NCI-H2196 treated with DMSO at 0.1 percent for 48 hours (cell line): ENCODE results near the gene ABCA7.
"Not testable (repeated sequence)": the region's sequence is repeated elsewhere in the genome, so short reads cannot be mapped to it uniquely, and the experiment has no call there.

Experiments used
- DNase-seq: peaks from one replicate; lab custom pipeline; 2025; ENCODE audit not compliant: unreplicated experiment; lab: John Stamatoyannopoulos, UW

The ABCA7 gene

GRCh38 chr19:1017115-1017905 is 22.6 kb upstream of the ABCA7 start:
- no peak for DNase-seq

GRCh38 chr19:1017906-1018305 is 22.0 kb upstream of the ABCA7 start:
- DNase-seq = no peak

DNA sequence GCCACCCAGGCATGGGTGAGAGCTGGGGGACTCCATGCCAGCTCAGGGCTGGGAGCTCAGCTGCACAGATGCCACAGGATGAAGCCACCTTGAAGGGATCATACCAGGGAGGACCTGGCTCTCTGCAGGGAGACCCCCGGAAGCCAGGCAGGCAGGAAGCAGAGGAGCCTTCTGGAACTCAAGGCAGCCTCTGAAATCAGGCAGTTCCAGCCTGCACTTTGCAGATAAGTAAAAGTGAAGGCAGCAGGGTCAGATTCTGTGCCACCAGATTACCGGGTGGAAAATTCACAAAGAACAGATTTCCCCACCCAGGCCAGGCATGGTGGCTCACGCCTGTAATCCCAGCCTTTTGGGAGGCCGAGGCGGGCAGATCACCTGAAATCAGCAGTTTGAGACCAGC is 21.5 kb upstream of the ABCA7 start:
- no peak for DNase-seq

- no peak for DNase-seq
These were observed 20.8 kb upstream of the ABCA7 start for GRCh38 chr19:1018932-1019615.

DNA sequence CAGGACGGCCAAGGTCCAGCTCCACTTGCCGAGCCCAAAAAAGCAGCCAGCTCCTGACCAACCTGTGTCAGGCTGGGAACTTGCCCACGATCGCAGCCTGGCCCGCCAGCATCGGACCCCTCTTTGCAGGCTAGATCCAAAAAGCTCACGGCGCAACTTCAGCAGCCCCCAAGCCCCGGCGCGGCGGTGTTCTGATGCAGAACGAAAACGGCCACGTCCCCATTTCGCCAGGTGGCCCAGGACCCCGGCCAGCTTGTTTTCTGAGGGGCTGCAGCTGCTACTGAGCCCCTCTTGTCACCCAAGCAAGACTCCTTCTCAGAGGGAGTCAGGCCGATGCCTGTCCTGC is 20.3 kb upstream of the ABCA7 start:
- no peak for DNase-seq

GRCh38 chr19:1019980-1020867 is 19.7 kb upstream of the ABCA7 start:
- no peak for DNase-seq

- DNase-seq = peak; percentile 89
These were observed 19.0 kb upstream of the ABCA7 start, which contains the start of gene TMEM259 for GRCh38 chr19:1020868-1021425. TSS of gene TMEM259 (minus strand) at chr19:1021123. CDS start at chr19:1020996, 127 bp downstream.

DNA sequence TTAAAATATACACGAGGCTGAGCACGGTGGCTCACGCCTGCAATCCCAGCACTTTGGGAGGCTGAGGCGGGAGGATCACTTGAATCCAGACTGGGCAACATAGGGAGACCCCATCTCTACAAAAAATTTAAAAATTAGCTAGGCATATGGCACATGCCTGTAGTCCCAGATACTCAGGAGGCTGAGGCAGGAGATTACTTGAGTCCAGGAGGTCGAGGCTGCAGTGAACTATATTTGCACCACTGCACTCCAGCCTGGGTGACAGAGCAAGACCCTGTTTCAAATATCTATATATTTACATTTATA is 16.1 kb upstream of the ABCA7 start:
- not testable (repeated sequence) for DNase-seq

DNA sequence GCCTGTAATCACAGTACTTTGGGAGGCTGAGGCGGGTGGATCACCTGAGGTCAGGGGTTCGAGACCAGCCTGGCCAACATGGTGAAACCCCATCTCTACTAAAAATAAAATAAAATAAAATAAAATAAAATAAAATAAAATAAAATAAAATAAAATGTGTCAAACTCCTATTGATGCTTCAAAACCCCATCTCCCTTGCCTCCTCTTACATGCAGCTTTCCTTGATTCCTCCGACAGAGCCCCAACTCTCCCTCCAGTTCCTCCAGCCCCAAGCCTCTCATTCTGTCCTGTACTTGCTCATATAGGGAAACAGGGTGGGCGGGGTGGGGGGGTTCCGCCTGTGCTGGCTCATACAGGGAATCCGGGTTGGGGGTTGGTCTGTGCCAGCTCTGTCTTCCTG is 14.8 kb upstream of the ABCA7 start:
- DNase-seq = not testable (repeated sequence)

- DNase-seq = peak; percentile 23
These were observed 13.7 kb upstream of the ABCA7 start, which contains the start of gene CNN2 for GRCh38 chr19:1025960-1026782. TSS of gene CNN2 (plus strand) at chr19:1026608. CDS start at chr19:1026662, 54 bp downstream.

DNA sequence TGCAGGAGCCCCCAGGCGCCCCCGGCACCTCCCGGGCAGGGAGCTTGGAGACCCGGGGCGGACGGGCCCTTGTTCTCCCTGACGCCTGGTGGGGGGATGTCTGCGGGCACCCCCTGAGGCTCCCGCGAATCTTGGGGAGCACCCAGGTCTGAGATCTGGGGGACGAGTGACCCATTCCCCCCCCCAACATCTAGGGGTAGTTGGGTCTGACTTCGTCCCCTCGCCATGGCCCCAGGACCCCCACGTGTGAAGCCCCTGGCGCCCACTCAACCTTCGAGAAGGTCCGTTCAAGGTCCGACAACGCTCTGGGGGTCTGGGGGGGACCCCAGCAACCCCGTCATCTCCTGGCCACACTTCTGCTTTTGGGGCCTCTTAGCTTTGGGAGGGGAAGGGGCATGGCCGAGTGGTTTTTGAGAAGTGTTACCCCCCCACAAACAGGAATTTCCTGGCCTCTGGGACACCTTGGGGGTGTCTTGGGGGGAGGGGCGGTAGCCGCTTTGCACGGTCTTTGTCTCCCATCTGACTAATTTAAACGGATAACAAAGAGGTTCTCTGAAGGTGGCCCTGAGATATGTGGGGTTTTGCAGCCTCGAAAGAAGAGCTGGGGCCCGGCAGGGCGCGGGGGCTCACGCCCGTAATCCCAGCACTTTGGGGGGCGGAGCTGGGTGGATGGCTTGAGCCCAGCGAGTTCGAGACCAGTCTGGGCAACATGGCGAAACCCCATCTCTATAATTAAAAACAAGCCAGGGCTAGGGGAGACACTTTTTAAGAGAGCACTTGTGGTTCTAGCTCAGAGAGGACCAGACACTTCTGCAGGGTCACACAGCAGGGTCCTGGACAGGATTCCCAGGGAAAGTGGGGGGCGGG is 12.9 kb upstream of the ABCA7 start:
- no peak for DNase-seq

DNA sequence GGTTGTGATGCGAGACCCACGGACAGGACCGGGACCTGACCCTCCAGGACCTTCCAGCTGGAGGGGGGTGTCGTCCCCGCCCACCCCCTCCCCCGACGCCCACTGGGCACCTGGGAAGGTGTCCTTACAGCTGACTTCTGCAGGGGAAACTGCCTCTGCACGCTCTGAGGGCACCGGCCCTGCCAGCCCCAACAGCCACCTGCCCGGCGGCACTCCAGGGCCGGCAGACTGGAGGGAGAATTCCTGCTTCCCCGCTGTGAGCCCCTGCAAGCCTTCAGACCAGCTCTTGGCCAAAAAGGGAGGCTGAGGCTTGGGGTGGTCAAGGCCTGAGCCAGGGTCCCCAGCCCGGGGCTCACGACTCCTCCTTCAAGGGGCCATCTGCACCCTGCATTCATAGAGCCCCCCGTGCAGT is 12.3 kb upstream of the ABCA7 start:
- no peak for DNase-seq

- no peak for DNase-seq
These were observed 11.6 kb upstream of the ABCA7 start for GRCh38 chr19:1028062-1028926.

DNA sequence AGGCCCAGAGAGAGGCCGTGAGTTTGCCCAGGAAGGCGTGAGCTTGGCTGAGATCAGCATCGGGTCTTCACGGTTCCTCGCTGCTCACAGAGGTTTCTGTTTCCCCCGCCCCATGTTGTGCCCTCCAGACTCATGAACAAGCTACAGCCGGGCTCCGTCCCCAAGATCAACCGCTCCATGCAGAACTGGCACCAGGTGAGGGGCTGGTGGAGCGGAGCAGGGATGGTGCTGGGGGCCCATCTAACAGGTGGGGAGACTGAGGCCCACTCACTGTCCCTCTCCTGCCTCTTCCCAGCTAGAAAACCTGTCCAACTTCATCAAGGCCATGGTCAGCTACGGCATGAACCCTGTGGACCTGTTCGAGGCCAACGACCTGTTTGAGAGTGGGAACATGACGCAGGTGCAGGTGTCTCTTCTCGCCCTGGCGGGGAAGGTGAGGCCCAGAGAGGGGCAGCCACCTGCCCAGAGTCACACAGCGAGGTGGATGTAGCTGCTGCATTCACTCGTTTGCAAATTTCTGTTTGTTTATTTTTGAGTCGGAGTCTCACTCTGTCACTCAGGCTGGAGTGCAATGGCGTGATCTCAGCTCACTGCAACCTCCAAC is 7.5 kb upstream of the ABCA7 start:
- no peak for DNase-seq

DNA sequence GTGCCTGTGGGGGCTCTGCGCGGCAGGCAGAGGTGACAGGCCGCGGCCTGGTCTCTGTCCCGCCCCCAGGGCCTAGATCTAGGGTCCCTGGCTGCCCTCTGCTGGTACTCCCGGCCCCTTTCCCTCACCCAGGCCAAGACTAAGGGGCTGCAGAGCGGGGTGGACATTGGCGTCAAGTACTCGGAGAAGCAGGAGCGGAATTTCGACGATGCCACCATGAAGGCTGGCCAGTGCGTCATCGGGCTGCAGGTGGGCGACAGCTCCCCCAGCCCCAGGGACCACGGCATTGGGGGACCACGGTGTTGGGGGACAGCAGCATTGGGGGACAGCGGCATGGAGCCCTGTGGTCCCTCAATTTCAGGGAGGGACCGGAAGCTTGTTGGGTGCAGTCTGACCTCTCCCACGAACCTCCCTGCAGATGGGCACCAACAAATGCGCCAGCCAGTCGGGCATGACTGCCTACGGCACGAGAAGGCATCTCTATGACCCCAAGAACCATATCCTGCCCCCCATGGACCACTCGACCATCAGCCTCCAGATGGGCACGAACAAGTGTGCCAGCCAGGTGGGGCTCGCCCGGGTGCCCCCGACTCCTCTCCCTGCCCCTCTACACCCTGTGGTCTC is 3.8 kb upstream of the ABCA7 start:
- no peak for DNase-seq

DNA sequence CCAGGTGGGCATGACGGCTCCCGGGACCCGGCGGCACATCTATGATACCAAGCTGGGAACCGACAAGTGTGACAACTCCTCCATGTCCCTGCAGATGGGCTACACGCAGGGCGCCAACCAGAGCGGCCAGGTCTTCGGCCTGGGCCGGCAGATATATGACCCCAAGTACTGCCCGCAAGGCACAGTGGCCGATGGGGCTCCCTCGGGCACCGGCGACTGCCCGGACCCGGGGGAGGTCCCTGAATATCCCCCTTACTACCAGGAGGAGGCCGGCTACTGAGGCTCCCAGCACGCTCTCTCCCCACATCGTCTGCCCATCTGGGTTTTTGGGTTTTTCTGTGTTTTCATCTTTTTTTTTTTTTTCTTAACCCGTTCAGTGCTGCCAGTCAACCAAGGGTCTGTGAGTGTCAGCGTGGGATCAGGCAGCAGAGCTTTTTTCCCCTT is 2.3 kb upstream of the ABCA7 start:
- no peak for DNase-seq

- no peak for DNase-seq
These were observed 795 bp upstream of the ABCA7 start for GRCh38 chr19:1038978-1039645.
